Stimulated activated naive B cell treated with anti-CD40 and anti-IgM and Interleukin-4, amounts not matched to agents 10 μg/mL and 1 μg/mL and 100 μg/mL, for 72 hours (primary cell): ENCODE results near the gene MAPKAP1.

Experiments
- ATAC-seq, 2 donors: fragments of 150-1000 bp; cut with Tn5 transposase; replicated peaks; 2 replicates each; pipeline ENCODE4 v1.10.0; 2021; ENCODE audit warnings: moderate library complexity in 1 of 2
- DNase-seq: peaks from one replicate; pipeline ENCODE4 v3.0.0; 2021
- H3K27ac Mint-ChIP-seq: one replicate; pipeline ENCODE4 v1.8.0; 2022; ENCODE audit warnings: mild to moderate bottlenecking, mixed read lengths
- H3K27me3 Mint-ChIP-seq, 2 donors: one replicate each; pipeline ENCODE4 v1.8.0; 2022; ENCODE audit warnings: mixed read lengths in 2 of 2
- H3K36me3 Mint-ChIP-seq, 2 donors: one replicate each; pipeline ENCODE4 v1.8.0; 2022; ENCODE audit warnings: mixed read lengths in 2 of 2, mild to moderate bottlenecking in 1 of 2
- H3K4me1 Mint-ChIP-seq, 2 donors: one replicate each; pipeline ENCODE4 v1.8.0; 2022; ENCODE audit warnings: mixed read lengths in 2 of 2, mild to moderate bottlenecking in 1 of 2
- H3K4me3 Mint-ChIP-seq, 2 donors: one replicate each; pipeline ENCODE4 v1.8.0; 2022; ENCODE audit warnings: mild to moderate bottlenecking in 2 of 2, mixed read lengths in 2 of 2, moderate library complexity in 1 of 2
- H3K9me3 Mint-ChIP-seq, 2 donors: one replicate each; pipeline ENCODE4 v1.8.0; 2022; ENCODE audit warnings: mixed read lengths in 2 of 2, mild to moderate bottlenecking in 1 of 2

The MAPKAP1 gene

DNA sequence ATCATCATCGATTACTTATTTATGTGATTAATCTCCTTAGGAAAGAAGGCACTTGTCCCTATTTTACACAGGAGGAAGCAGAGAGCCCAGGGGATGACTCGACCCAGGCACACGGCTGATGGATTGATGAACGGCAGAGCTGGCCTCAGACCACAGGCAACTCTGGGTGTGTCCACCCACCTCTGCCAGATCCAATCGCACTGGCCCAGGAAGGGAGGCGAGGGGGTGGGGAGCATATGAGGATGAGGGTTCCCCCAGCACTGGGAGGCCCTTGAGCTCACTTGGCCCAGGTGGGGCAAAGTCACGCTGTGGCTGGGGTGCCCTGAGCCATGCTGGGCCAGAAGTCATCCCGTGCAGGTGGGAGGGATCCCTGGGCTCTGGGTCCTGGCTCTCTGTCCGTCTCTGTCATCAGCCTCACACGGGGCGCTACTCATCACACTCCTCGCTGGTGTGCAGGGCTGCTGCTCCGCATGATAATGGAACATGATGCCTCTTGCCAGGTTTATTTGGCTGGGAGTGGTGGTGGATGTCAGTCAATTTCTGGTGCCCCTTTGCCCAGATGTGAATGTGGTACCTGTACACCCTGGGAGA lies 285.3 kb downstream of the MAPKAP1 start:
- Mint-ChIP-seq H3K27me3 (no peaks in the 10 kb centered on the region), H3K4me1 (no peaks in the 10 kb centered on the region), H3K9me3 (no peaks in the 10 kb centered on the region), H3K27ac (no peak overlapping the region), H3K36me3 (no peaks in the 10 kb centered on the region), H3K4me3 (no peak overlapping the region)
- ATAC-seq (no peak), DNase-seq (no peak)

GRCh38 chr9:125421166-125421565 lies 285.8 kb downstream of the MAPKAP1 start:
- DNase-seq = no peak
- H3K27me3 Mint-ChIP-seq = no peaks in the 10 kb centered on the region
- no peak overlapping the region for H3K27ac Mint-ChIP-seq
- no peak for ATAC-seq
- H3K4me1 Mint-ChIP-seq = no peaks in the 10 kb centered on the region
- no peak overlapping the region for H3K4me3 Mint-ChIP-seq
- H3K9me3 Mint-ChIP-seq = no peaks in the 10 kb centered on the region
- H3K36me3 Mint-ChIP-seq = no peaks in the 10 kb centered on the region

GRCh38 chr9:125418404-125418803 lies 288.6 kb downstream of the MAPKAP1 start:
- H3K36me3 Mint-ChIP-seq = no peaks in the 10 kb centered on the region
- DNase-seq (no peak), ATAC-seq (no peak)
- no peak overlapping the region for H3K4me3 Mint-ChIP-seq
- no peak overlapping the region for H3K27ac Mint-ChIP-seq
- no peaks in the 10 kb centered on the region for H3K9me3 Mint-ChIP-seq
- no peaks in the 10 kb centered on the region for H3K27me3 Mint-ChIP-seq
- no peaks in the 10 kb centered on the region for H3K4me1 Mint-ChIP-seq

DNA sequence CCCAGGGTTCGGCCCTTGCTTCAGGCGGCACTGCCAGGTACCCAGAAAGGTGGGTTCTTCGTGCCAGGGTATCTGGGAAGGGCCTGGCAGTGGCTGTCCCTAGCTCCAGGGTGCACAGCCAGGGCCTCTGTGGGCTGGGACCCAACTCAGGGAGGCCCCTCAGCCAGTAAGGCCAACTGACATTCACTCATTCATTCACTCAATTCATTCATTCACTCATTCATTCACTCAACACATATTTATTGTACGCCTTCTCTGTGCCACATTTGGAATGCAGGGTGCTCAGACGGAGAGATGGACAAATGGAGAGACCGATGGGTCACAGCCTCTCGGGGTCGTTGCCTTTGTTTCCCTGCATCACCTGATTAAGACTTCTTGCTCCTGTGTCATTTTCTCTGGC lies 290.5 kb downstream of the MAPKAP1 start:
- no peaks in the 10 kb centered on the region for H3K9me3 Mint-ChIP-seq
- H3K27ac Mint-ChIP-seq = no peak overlapping the region
- no peak for DNase-seq
- peaks cover 0 to under 1% of the 10 kb centered on the region in 2 donors for H3K27me3 Mint-ChIP-seq
- H3K36me3 Mint-ChIP-seq = no peaks in the 10 kb centered on the region
- ATAC-seq = no peak
- H3K4me3 Mint-ChIP-seq = no peak overlapping the region
- H3K4me1 Mint-ChIP-seq = no peaks in the 10 kb centered on the region

DNA sequence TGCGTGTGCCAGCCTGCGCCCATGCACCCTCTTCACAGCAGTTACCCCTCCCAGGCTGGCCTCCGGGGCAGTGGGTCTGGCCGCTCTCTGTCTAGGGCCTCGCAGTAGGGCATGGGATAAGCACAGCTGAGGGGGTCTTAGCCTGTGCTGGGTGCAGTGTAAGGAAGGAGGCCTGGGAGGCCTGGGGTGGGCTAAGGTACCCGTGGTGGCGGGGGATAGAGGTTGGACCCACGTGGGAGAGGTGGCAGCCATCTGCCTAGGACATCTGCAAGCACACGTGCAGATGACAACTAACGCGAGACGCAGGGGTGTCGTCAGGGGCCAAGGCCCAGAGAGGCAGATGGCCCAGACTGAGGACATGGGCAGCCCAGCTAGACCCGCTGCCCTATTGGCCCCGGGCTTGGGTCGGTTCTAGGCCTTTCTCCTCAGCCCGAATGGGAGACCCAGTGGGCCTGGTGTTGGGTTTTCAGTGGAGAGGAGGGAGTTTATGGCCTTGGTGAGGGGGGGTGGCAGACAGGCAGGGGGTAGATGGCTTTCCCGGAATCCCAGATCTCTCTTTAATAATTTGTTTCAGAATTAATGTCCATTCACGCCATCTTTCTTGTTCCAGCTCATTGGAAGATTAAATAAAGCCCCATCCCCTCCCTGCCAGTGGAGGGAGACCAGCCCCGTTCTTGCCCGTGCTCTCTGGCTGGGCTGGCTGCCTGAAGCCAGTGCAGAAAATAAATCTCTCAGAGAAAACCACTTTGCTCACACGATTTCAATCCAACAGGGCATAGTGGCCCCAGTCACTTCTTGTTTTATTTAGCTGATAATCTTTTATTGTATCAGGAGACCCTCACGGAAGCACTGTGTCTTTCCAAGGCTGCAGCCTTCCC lies 291.2 kb downstream of the MAPKAP1 start:
- no peak for DNase-seq
- no peaks in the 10 kb centered on the region for H3K4me1 Mint-ChIP-seq
- H3K9me3 Mint-ChIP-seq = no peaks in the 10 kb centered on the region
- H3K36me3 Mint-ChIP-seq = no peaks in the 10 kb centered on the region
- ATAC-seq = no peak
- H3K4me3 Mint-ChIP-seq = no peak overlapping the region
- H3K27me3 Mint-ChIP-seq = peaks cover 0 to 7% of the 10 kb centered on the region in 2 donors
- peak overlapping the region; percentile 83 for H3K27ac Mint-ChIP-seq

- ATAC-seq = no peak
- no peak for DNase-seq
- peaks cover 2 to 6% of the 10 kb centered on the region in 2 donors for H3K36me3 Mint-ChIP-seq
- H3K9me3 Mint-ChIP-seq = peaks cover 3 to 4% of the 10 kb centered on the region in 2 donors
- no peak overlapping the region for H3K4me3 Mint-ChIP-seq
- H3K27ac Mint-ChIP-seq = no peak overlapping the region
- H3K27me3 Mint-ChIP-seq = peaks cover 15 to 26% of the 10 kb centered on the region in 2 donors
- H3K4me1 Mint-ChIP-seq = peaks cover 9 to 15% of the 10 kb centered on the region in 2 donors
Measured at GRCh38 chr9:125413579-125413978, 293.4 kb downstream of the MAPKAP1 start.

DNA sequence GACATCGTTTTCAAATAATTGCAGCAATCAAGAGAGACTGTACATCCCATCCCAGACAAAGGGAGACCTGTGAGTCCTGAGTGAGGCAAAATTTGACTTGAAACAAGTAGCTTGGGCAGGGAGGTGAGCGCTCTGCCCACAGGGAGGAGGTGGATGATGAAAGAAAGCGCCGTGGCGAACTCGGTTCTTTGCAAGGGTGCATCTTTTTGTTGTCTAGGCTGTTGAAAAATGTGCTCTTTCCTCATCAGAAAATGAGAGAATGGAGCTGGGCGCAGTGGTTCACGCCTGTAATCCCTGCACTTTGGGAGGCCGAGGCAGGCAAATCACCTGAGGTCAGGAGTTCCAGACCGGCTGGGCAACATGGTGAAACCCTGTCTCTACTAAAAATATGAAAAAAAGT lies 294.8 kb downstream of the MAPKAP1 start:
- peaks cover 2 to 6% of the 10 kb centered on the region in 2 donors for H3K36me3 Mint-ChIP-seq
- no peak overlapping the region for H3K4me3 Mint-ChIP-seq
- H3K27me3 Mint-ChIP-seq = peaks cover 20 to 39% of the 10 kb centered on the region in 2 donors
- H3K27ac Mint-ChIP-seq = no peak overlapping the region
- ATAC-seq = no peak
- no peak for DNase-seq
- H3K4me1 Mint-ChIP-seq = peaks cover 13 to 25% of the 10 kb centered on the region in 2 donors
- H3K9me3 Mint-ChIP-seq = peaks cover 3 to 4% of the 10 kb centered on the region in 2 donors

- DNase-seq (no peak), ATAC-seq (no peak)
- no peak overlapping the region for H3K27ac Mint-ChIP-seq
- H3K4me1 Mint-ChIP-seq = peaks cover 14 to 26% of the 10 kb centered on the region in 2 donors
- H3K4me3 Mint-ChIP-seq = no peak overlapping the region
- peaks cover 29 to 48% of the 10 kb centered on the region in 2 donors for H3K27me3 Mint-ChIP-seq
- H3K9me3 Mint-ChIP-seq = peaks cover 3 to 4% of the 10 kb centered on the region in 2 donors
- H3K36me3 Mint-ChIP-seq = peaks cover 2 to 8% of the 10 kb centered on the region in 2 donors
Measured at GRCh38 chr9:125411171-125411756, 295.7 kb downstream of the MAPKAP1 start.

GRCh38 chr9:125410522-125410894 lies 296.5 kb downstream of the MAPKAP1 start:
- Mint-ChIP-seq H3K4me1 (peaks cover 15 to 26% of the 10 kb centered on the region in 2 donors), H3K27me3 (peaks cover 34 to 53% of the 10 kb centered on the region in 2 donors), H3K36me3 (peaks cover 2 to 11% of the 10 kb centered on the region in 2 donors), H3K9me3 (peaks cover 3 to 4% of the 10 kb centered on the region in 2 donors), H3K4me3 (no peak overlapping the region), H3K27ac (no peak overlapping the region)
- no peak for DNase-seq
- no peak for ATAC-seq

DNA sequence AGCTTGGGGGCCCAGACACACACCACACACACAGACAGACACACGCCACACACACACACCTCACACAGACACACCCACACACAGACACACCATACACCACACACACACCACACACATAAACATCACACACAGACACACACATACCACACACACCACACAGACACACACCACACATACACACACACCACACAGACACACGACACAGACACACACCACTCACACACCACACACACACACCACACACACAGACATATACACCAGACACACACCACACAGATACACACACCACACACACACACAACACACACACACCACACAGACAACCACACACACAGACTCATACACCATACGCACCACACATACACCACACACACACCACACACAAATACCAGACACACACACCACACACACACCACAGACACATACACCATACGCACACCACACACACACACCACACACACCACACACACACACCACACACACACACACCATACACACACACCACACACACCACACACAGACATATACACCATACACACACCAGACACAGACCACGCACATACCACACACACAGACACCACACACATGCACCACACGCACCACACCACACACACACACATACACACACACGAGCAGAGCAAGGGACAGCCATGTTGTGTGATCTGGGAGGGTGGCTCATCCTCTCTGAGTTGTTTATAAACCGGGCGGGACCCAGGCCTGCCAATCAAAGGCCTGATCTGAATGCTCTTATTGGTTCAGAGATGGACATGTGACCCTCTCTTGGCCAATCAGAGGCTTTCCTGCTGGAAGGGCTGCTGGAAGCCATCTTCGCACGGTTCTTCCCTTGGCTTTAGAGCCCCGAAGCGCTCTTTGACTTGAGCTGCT lies 297.1 kb downstream of the MAPKAP1 start:
- peaks cover 34 to 53% of the 10 kb centered on the region in 2 donors for H3K27me3 Mint-ChIP-seq
- DNase-seq (no peak), ATAC-seq (peak in 1 of 2 donors; percentile 23)
- H3K9me3 Mint-ChIP-seq = peaks cover 3 to 4% of the 10 kb centered on the region in 2 donors
- peaks cover 2 to 11% of the 10 kb centered on the region in 2 donors for H3K36me3 Mint-ChIP-seq
- H3K4me1 Mint-ChIP-seq = peaks cover 15 to 26% of the 10 kb centered on the region in 2 donors
- peak overlapping the region in 1 of 2 donors; percentile 25 for H3K4me3 Mint-ChIP-seq
- H3K27ac Mint-ChIP-seq = no peak overlapping the region

DNA sequence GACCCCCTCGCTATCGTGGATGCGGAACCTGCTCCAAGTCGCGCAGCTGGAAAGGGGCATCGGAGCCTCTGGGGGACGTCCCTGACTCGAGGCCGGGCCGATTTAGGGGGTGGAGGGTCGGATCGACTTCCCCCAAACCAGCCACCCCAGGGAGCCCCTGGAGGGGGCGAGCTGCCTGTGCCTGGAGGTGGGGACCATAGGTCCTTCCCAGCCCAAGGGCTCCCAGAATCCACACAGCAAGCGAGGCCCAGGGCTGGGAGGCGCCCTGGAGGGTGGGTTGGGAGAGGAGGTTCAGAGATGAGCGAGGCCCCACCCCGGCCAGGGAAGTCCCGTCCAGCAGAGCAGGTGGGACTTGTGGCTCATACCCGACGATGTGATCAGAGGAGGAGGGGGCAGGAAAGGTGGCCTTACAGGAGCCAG lies 297.8 kb downstream of the MAPKAP1 start:
- peaks cover 15 to 26% of the 10 kb centered on the region in 2 donors for H3K4me1 Mint-ChIP-seq
- H3K4me3 Mint-ChIP-seq = peak overlapping the region; percentile 82 to 84
- peaks cover 34 to 53% of the 10 kb centered on the region in 2 donors for H3K27me3 Mint-ChIP-seq
- peaks cover 2 to 11% of the 10 kb centered on the region in 2 donors for H3K36me3 Mint-ChIP-seq
- H3K9me3 Mint-ChIP-seq = peaks cover 3 to 4% of the 10 kb centered on the region in 2 donors
- ATAC-seq (no peak), DNase-seq (no peak)
- no peak overlapping the region for H3K27ac Mint-ChIP-seq

- H3K9me3 Mint-ChIP-seq = peaks cover 3 to 4% of the 10 kb centered on the region in 2 donors
- peak overlapping the region; percentile 82 to 84 for H3K4me3 Mint-ChIP-seq
- peak; percentile 57 for DNase-seq
- peaks cover 34 to 53% of the 10 kb centered on the region in 2 donors for H3K27me3 Mint-ChIP-seq
- H3K27ac Mint-ChIP-seq = no peak overlapping the region
- H3K36me3 Mint-ChIP-seq = peaks cover 2 to 11% of the 10 kb centered on the region in 2 donors
- peak; percentile 86 to 91 for ATAC-seq
- peaks cover 15 to 26% of the 10 kb centered on the region in 2 donors for H3K4me1 Mint-ChIP-seq
Measured at GRCh38 chr9:125407974-125408900, 298.8 kb downstream of the MAPKAP1 start.
